Endodermal cell (in vitro differentiated cells): ENCODE measurements around the gene ALDH1L1. TPM values are rescaled to one million over a fixed set of nuclear protein-coding genes. Genes with fewer than 3 reads are reported as not detected.
A peak's percentile ranks its signal among the peaks of the same experiment; 100 is the strongest.

Experiments
- DNase-seq: peaks from one replicate; pipeline ENCODE4 v3.0.0-alpha.2; 2017
- H3K27ac ChIP-seq: 2 replicates; pipeline ENCODE4 v1.5.1; 2013; ENCODE audit warnings: mild to moderate bottlenecking, low read depth, low read length, moderate library complexity
- H3K27me3 ChIP-seq: 2 replicates; pipeline ENCODE4 v1.6.1; 2013; ENCODE audit warnings: mild to moderate bottlenecking, low read length, moderate library complexity; ENCODE audit not compliant: insufficient read depth, control insufficient read depth, poor library complexity, severe bottlenecking
- H3K36me3 ChIP-seq: 2 replicates; pipeline ENCODE4 v1.7.0; 2013; ENCODE audit warnings: mild to moderate bottlenecking, low read length, moderate library complexity; ENCODE audit not compliant: control insufficient read depth, insufficient read depth
- H3K4me1 ChIP-seq: one replicate; pipeline ENCODE4 v1.7.0; 2013; ENCODE audit warnings: low read length; ENCODE audit not compliant: control insufficient read depth, insufficient read depth
- H3K4me3 ChIP-seq: 2 replicates; pipeline ENCODE4 v1.5.1; 2013; ENCODE audit warnings: mild to moderate bottlenecking, low read length, moderate library complexity
- H3K9ac ChIP-seq: 2 replicates; pipeline ENCODE4 v1.6.1; 2013; ENCODE audit warnings: mild to moderate bottlenecking, low read length, moderate library complexity; ENCODE audit not compliant: poor library complexity, severe bottlenecking; ENCODE audit errors: extremely low read depth
- H3K9me3 ChIP-seq: 2 replicates; pipeline ENCODE4 v1.6.1; 2013; ENCODE audit warnings: mild to moderate bottlenecking, low read length, moderate library complexity; ENCODE audit not compliant: control insufficient read depth
- H3K27ac Mint-ChIP-seq: 2 replicates; pipeline ENCODE4 v1.8.0; 2020; ENCODE audit warnings: mixed read lengths
- H3K27me3 Mint-ChIP-seq: 2 replicates; pipeline ENCODE4 v1.8.0; 2021; ENCODE audit warnings: mild to moderate bottlenecking, mixed read lengths; ENCODE audit not compliant: insufficient read depth
- H3K36me3 Mint-ChIP-seq: 2 replicates; pipeline ENCODE4 v1.8.0; 2020; ENCODE audit warnings: low read depth, mixed read lengths
- H3K4me1 Mint-ChIP-seq: 2 replicates; pipeline ENCODE4 v1.8.0; 2020; ENCODE audit warnings: mixed read lengths
- H3K4me3 Mint-ChIP-seq: 2 replicates; pipeline ENCODE4 v1.8.0; 2020; ENCODE audit warnings: mild to moderate bottlenecking, moderate library complexity, mixed read lengths
- H3K9me3 Mint-ChIP-seq: 2 replicates; pipeline ENCODE4 v1.8.0; 2020; ENCODE audit warnings: mild to moderate bottlenecking, mixed read lengths
- WGBS, 2 experiments: methylation state at CpG; one replicate each; pipeline versions ENCODE4 v1.1.5 to v1.1.7; 2013; ENCODE audit warnings: missing lambda C conversion rate in 2 of 2, mixed read lengths in 1 of 2; ENCODE audit not compliant: insufficient coverage in 1 of 2, insufficient read length in 1 of 2; 5-methylcytosine and 5-hydroxymethylcytosine counted together
- total RNA-seq, 2 donors: library from RNA; stranded (reverse); fragmentation: NEBNext Ultra II Directional in 1 of 2; extraction: Animal tissue kit (Norgen Biotek cat#: 25700) in 1 of 2; gene quantifications; 2 replicates in 1 of 2; 3 replicates in 1 of 2; pipeline ENCODE4 v1.2.1, GENCODE V29; 2021
- TF ChIP-seq, protein P1 (sequence below): fragments of 200-600 bp; sonication (generic); conservative IDR thresholded peaks from 2 replicates; pipeline ENCODE4 v1.5.0; 2021; ENCODE audit warnings: antibody characterized with exemption, mild to moderate bottlenecking

The ALDH1L1 gene
- total RNA-seq, 2 donors from 2014 or later, result 1.0 to 1.6 TPM

DNA sequence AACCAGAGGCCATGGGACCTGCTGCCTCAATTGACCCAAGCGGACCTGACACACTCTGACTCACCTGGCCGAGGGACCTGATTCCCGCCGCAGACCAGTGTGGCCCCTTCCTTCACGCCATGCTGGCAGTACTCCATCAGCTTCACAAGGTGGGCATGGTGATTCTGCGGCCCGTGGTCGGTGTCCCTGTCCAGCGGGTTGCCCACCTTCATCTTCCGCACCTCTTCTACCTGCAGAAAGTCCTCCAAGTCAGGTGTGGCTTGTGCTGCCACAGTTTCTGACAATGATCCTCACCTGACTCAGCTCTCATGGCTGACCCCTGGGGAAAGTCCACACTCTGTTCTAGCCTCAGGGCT is 70.5 kb downstream of the ALDH1L1 start:
- Histone ChIP-seq H3K9ac (no peak overlapping the region), H3K4me1 (no peaks in the 10 kb centered on the region), H3K27me3 (no peaks in the 10 kb centered on the region), H3K4me3 (no peak overlapping the region), H3K9me3 (no peaks in the 10 kb centered on the region), H3K36me3 (no peaks in the 10 kb centered on the region), H3K27ac (no peak overlapping the region)
- Mint-ChIP-seq H3K27me3 (no peaks in the 10 kb centered on the region), H3K36me3 (no peaks in the 10 kb centered on the region), H3K4me3 (no peak overlapping the region), H3K9me3 (no peaks in the 10 kb centered on the region), H3K4me1 (no peaks in the 10 kb centered on the region), H3K27ac (no peak overlapping the region)
- WGBS, 2 experiments, result 94 to 99% methylated on average over 10 of the region's 10 CpGs
- TF ChIP-seq, protein P1, sequence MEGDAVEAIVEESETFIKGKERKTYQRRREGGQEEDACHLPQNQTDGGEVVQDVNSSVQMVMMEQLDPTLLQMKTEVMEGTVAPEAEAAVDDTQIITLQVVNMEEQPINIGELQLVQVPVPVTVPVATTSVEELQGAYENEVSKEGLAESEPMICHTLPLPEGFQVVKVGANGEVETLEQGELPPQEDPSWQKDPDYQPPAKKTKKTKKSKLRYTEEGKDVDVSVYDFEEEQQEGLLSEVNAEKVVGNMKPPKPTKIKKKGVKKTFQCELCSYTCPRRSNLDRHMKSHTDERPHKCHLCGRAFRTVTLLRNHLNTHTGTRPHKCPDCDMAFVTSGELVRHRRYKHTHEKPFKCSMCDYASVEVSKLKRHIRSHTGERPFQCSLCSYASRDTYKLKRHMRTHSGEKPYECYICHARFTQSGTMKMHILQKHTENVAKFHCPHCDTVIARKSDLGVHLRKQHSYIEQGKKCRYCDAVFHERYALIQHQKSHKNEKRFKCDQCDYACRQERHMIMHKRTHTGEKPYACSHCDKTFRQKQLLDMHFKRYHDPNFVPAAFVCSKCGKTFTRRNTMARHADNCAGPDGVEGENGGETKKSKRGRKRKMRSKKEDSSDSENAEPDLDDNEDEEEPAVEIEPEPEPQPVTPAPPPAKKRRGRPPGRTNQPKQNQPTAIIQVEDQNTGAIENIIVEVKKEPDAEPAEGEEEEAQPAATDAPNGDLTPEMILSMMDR, result no peak
- no peak for DNase-seq

DNA sequence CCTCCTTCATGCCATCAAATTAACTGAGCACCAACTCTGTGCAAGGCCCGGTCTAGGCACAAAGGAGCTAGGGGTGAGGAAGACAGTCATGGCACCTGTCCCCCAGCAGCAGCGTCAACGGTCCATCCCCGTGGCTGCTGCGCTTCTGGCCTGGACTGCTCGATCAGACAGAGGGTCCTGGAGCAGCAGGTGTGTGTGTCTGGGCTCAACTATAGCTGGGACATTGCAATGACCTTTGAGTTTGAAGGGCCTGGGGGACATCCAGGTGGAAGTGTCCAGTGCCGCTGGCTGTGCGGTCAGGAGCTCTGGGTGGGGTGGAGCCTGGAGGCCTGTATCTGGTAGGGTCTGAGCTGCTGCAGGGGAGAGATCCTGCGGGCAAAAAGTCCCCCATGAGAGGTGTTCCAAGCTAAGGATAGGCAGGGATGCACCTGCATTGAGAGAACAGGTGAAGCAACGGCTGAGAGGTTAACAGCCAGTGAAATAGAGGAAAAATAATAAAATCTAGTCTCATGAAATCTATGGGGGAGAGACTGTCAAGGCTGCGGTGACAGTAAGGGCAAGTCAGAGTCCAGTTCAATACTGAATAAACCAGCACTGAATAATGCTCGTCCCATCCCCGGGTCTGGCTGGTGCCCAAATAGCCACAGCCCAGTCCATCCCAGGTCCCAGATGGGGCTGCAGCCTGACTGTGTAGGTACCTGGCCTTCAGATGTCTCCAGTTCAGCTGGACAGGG is 71.1 kb downstream of the ALDH1L1 start:
- Mint-ChIP-seq H3K4me1 (no peaks in the 10 kb centered on the region), H3K4me3 (no peak overlapping the region), H3K36me3 (no peaks in the 10 kb centered on the region), H3K27ac (no peak overlapping the region), H3K9me3 (no peaks in the 10 kb centered on the region), H3K27me3 (no peaks in the 10 kb centered on the region)
- Histone ChIP-seq H3K9me3 (no peaks in the 10 kb centered on the region), H3K4me3 (no peak overlapping the region), H3K36me3 (no peaks in the 10 kb centered on the region), H3K27me3 (no peaks in the 10 kb centered on the region), H3K9ac (no peak overlapping the region), H3K4me1 (no peaks in the 10 kb centered on the region), H3K27ac (no peak overlapping the region)
- 92 to 97% methylated on average over 7 to 13 of the region's 13 CpGs for WGBS, 2 experiments
- TF ChIP-seq, protein P1, result no peak
- DNase-seq, result peak; percentile 24

DNA sequence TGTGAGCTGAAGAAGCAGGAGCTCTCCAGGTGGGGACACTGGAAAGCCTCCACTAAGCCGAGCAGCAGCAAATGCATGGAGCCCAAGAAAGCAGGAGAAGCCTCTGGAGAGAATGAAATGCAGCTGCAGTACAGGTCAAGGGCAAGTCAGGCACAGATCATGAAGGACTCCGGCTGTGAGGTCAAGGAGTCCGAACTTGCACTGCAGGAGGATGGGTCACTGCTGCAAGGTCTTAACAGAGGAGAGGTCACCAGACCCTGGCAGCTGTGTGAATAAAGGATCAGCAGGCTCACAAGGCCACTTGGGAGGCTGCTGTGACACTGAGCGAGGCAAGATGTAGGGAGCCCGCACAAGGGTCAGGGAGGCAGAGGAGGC is 71.7 kb downstream of the ALDH1L1 start:
- Mint-ChIP-seq H3K27ac (no peak overlapping the region), H3K4me1 (no peaks in the 10 kb centered on the region), H3K36me3 (no peaks in the 10 kb centered on the region), H3K9me3 (no peaks in the 10 kb centered on the region), H3K27me3 (no peaks in the 10 kb centered on the region), H3K4me3 (no peak overlapping the region)
- Histone ChIP-seq H3K27ac (no peak overlapping the region), H3K9ac (no peak overlapping the region), H3K9me3 (no peaks in the 10 kb centered on the region), H3K4me3 (no peak overlapping the region), H3K27me3 (no peaks in the 10 kb centered on the region), H3K36me3 (no peaks in the 10 kb centered on the region), H3K4me1 (no peaks in the 10 kb centered on the region)
- peak; percentile 31 for DNase-seq
- WGBS, 2 experiments, result 89 to 97% methylated on average over 3 to 5 of the region's 5 CpGs
- TF ChIP-seq, protein P1, result no peak
